H1 (cell line): Measurements from ENCODE around the gene MAP7.

Experiments
- CBX8 ChIP-seq: fragments of 300-800, 300-1000 bp; sonication (generic); IDR thresholded peaks from 2 replicates; pipeline ENCODE4 v1.7.1; 2016; ENCODE audit warnings: low read depth, low read length, borderline replicate concordance
- EZH2 ChIP-seq: fragments of 200-600 bp; sonication (generic); IDR thresholded peaks from 2 replicates; pipeline ENCODE4 v1.7.1; 2012; ENCODE audit warnings: low read depth, mild to moderate bottlenecking, moderate library complexity, low read length, inconsistent platforms; ENCODE audit not compliant: severe bottlenecking
- GABPA ChIP-seq: IDR thresholded peaks from 2 replicates; pipeline ENCODE4 v1.6.1; 2011; ENCODE audit warnings: mild to moderate bottlenecking, low read length, moderate library complexity, borderline replicate concordance; ENCODE audit not compliant: insufficient read depth
- PHF8 ChIP-seq: fragments of 200-600 bp; sonication (generic); conservative IDR thresholded peaks from 2 replicates; pipeline ENCODE4 v1.7.1; 2012; ENCODE audit warnings: low read depth, mild to moderate bottlenecking, inconsistent platforms, low read length, moderate library complexity
- POLR2A ChIP-seq, 2 experiments: IDR thresholded peaks; 1 replicate in 1 of 2; 2 replicates in 1 of 2; pipeline ENCODE4 v1.6.1; 2011; ENCODE audit warnings: low read depth in 2 of 2, low read length in 2 of 2, mild to moderate bottlenecking in 2 of 2; ENCODE audit errors: control extremely low read depth in 1 of 2
- POLR2AphosphoS5 ChIP-seq: IDR thresholded peaks from 2 replicates; pipeline ENCODE4 v1.6.1; 2011; ENCODE audit warnings: low read depth, low read length
- RNF2 ChIP-seq: fragments of 200-900, 300-1000 bp; sonication (generic); IDR thresholded peaks from 2 replicates; pipeline ENCODE4 v1.7.1; 2016; ENCODE audit warnings: borderline replicate concordance, low read depth, mild to moderate bottlenecking, antibody characterized with exemption, low read length; ENCODE audit not compliant: poor library complexity, severe bottlenecking; ENCODE audit errors: missing control alignments
- YY1 ChIP-seq: IDR thresholded peaks from 2 replicates; pipeline ENCODE4 v1.6.1; 2011; ENCODE audit warnings: low read depth, mild to moderate bottlenecking, low read length
- ZNF274 ChIP-seq: IDR thresholded peaks from 2 replicates; pipeline ENCODE4 v1.7.0; 2012; ENCODE audit warnings: low read length, borderline replicate concordance; ENCODE audit errors: extremely low read depth
- TF ChIP-seq, protein P1 (sequence below): fragments of 300-600 bp; sonication (generic); IDR thresholded peaks from 2 replicates; pipeline ENCODE4 v1.7.1; 2012; ENCODE audit warnings: low read length, moderate library complexity, mild to moderate bottlenecking, inconsistent platforms; ENCODE audit not compliant: insufficient replicate concordance
- TF ChIP-seq, protein P2 (sequence below), 3 experiments: IDR thresholded peaks; 1 replicate in 2 of 3; 2 replicates in 1 of 3; pipeline versions ENCODE4 v1.5.1 to v1.6.1; 2011; ENCODE audit warnings: low read length in 3 of 3, mild to moderate bottlenecking in 3 of 3, inconsistent platforms in 2 of 3, low read depth in 1 of 3, moderate library complexity in 1 of 3; ENCODE audit not compliant: insufficient read depth in 1 of 3; ENCODE audit errors: control extremely low read depth in 1 of 3

DNA sequence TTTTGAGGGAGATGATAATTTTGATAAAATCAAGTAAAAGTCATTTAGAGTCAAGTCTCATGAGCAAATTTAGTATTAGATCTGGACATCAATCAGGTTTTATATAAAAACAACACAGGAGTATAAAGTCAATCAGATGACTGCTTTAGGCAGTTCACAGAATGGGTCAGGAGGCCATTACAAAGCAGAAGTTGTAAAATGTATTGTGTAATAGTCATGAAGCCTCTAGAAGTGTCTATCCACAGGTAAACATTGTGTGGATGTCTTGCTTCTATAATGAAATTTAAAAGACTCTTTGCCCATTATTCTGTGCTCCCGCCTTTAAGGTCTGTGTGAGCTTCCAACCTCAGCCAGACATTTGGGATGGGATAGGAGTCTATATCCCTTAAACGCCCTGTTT is 28.8 kb downstream of the MAP7 start:
- TF ChIP-seq POLR2A (IDR thresholded peaks at IDR 0.05; ENCODE audit: control extremely low read depth in 1 of 2, low read depth in 2 of 2, low read length in 2 of 2) (no peak), PHF8 (no peak), EZH2 (no peak), POLR2AphosphoS5 (no peak), RNF2 (no peak), YY1 (no peak), GABPA (no peak), ZNF274 (no peak), CBX8 (no peak)
- TF ChIP-seq, protein P1, sequence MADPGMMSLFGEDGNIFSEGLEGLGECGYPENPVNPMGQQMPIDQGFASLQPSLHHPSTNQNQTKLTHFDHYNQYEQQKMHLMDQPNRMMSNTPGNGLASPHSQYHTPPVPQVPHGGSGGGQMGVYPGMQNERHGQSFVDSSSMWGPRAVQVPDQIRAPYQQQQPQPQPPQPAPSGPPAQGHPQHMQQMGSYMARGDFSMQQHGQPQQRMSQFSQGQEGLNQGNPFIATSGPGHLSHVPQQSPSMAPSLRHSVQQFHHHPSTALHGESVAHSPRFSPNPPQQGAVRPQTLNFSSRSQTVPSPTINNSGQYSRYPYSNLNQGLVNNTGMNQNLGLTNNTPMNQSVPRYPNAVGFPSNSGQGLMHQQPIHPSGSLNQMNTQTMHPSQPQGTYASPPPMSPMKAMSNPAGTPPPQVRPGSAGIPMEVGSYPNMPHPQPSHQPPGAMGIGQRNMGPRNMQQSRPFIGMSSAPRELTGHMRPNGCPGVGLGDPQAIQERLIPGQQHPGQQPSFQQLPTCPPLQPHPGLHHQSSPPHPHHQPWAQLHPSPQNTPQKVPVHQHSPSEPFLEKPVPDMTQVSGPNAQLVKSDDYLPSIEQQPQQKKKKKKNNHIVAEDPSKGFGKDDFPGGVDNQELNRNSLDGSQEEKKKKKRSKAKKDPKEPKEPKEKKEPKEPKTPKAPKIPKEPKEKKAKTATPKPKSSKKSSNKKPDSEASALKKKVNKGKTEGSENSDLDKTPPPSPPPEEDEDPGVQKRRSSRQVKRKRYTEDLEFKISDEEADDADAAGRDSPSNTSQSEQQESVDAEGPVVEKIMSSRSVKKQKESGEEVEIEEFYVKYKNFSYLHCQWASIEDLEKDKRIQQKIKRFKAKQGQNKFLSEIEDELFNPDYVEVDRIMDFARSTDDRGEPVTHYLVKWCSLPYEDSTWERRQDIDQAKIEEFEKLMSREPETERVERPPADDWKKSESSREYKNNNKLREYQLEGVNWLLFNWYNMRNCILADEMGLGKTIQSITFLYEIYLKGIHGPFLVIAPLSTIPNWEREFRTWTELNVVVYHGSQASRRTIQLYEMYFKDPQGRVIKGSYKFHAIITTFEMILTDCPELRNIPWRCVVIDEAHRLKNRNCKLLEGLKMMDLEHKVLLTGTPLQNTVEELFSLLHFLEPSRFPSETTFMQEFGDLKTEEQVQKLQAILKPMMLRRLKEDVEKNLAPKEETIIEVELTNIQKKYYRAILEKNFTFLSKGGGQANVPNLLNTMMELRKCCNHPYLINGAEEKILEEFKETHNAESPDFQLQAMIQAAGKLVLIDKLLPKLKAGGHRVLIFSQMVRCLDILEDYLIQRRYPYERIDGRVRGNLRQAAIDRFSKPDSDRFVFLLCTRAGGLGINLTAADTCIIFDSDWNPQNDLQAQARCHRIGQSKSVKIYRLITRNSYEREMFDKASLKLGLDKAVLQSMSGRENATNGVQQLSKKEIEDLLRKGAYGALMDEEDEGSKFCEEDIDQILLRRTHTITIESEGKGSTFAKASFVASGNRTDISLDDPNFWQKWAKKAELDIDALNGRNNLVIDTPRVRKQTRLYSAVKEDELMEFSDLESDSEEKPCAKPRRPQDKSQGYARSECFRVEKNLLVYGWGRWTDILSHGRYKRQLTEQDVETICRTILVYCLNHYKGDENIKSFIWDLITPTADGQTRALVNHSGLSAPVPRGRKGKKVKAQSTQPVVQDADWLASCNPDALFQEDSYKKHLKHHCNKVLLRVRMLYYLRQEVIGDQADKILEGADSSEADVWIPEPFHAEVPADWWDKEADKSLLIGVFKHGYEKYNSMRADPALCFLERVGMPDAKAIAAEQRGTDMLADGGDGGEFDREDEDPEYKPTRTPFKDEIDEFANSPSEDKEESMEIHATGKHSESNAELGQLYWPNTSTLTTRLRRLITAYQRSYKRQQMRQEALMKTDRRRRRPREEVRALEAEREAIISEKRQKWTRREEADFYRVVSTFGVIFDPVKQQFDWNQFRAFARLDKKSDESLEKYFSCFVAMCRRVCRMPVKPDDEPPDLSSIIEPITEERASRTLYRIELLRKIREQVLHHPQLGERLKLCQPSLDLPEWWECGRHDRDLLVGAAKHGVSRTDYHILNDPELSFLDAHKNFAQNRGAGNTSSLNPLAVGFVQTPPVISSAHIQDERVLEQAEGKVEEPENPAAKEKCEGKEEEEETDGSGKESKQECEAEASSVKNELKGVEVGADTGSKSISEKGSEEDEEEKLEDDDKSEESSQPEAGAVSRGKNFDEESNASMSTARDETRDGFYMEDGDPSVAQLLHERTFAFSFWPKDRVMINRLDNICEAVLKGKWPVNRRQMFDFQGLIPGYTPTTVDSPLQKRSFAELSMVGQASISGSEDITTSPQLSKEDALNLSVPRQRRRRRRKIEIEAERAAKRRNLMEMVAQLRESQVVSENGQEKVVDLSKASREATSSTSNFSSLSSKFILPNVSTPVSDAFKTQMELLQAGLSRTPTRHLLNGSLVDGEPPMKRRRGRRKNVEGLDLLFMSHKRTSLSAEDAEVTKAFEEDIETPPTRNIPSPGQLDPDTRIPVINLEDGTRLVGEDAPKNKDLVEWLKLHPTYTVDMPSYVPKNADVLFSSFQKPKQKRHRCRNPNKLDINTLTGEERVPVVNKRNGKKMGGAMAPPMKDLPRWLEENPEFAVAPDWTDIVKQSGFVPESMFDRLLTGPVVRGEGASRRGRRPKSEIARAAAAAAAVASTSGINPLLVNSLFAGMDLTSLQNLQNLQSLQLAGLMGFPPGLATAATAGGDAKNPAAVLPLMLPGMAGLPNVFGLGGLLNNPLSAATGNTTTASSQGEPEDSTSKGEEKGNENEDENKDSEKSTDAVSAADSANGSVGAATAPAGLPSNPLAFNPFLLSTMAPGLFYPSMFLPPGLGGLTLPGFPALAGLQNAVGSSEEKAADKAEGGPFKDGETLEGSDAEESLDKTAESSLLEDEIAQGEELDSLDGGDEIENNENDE = no peak
- TF ChIP-seq, protein P2, sequence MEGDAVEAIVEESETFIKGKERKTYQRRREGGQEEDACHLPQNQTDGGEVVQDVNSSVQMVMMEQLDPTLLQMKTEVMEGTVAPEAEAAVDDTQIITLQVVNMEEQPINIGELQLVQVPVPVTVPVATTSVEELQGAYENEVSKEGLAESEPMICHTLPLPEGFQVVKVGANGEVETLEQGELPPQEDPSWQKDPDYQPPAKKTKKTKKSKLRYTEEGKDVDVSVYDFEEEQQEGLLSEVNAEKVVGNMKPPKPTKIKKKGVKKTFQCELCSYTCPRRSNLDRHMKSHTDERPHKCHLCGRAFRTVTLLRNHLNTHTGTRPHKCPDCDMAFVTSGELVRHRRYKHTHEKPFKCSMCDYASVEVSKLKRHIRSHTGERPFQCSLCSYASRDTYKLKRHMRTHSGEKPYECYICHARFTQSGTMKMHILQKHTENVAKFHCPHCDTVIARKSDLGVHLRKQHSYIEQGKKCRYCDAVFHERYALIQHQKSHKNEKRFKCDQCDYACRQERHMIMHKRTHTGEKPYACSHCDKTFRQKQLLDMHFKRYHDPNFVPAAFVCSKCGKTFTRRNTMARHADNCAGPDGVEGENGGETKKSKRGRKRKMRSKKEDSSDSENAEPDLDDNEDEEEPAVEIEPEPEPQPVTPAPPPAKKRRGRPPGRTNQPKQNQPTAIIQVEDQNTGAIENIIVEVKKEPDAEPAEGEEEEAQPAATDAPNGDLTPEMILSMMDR (IDR thresholded peaks at IDR 0.05; ENCODE audit: control extremely low read depth in 1 of 3, insufficient read depth in 1 of 3, low read depth in 1 of 3, low read length in 3 of 3) = no peak
